Measurements from ENCODE around the gene COL5A2. TPM values are rescaled to one million over a fixed set of nuclear protein-coding genes. Genes with fewer than 3 reads are reported as not detected.

COL5A2 gene
- polyA plus RNA-seq, 1 donor (not counting 4 experiments of a cell fraction or from before 2014, with no cell fraction given): 7.2 TPM

- Histone ChIP-seq H3K9ac (ENCODE audit: control insufficient read depth, extremely low read depth, insufficient read depth, low read length) (no peak overlapping the region), H3K36me3 (ENCODE audit: control insufficient read depth in 2 of 2, extremely low read depth in 1 of 2, insufficient read depth in 2 of 2, low read length in 2 of 2) (no peaks in the 10 kb centered on the region), H3K4me2 (ENCODE audit: control insufficient read depth, extremely low read depth, insufficient read depth, low read depth, low read length) (no peak overlapping the region), H3K4me3 (ENCODE audit: control insufficient read depth in 2 of 3, extremely low read depth in 1 of 3, insufficient read depth in 2 of 3, low read depth in 1 of 3, low read length in 3 of 3) (no peak overlapping the region), H3K9me1 (ENCODE audit: control insufficient read depth, extremely low read depth, insufficient read depth, low read length) (no peaks in the 10 kb centered on the region), H3K9me3 (ENCODE audit: control insufficient read depth, low read depth, low read length) (no peaks in the 10 kb centered on the region), H2AFZ (ENCODE audit: control insufficient read depth, low read length) (no peak overlapping the region), H3K27ac (ENCODE audit: control insufficient read depth, insufficient read depth, low read length) (no peak overlapping the region), H3K4me1 (ENCODE audit: control insufficient read depth, extremely low read depth, insufficient read depth, low read length) (no peaks in the 10 kb centered on the region), H4K20me1 (ENCODE audit: control insufficient read depth, extremely low read depth, insufficient read depth, low read length) (no peaks in the 10 kb centered on the region), H3K79me2 (ENCODE audit: control insufficient read depth, insufficient read depth, low read length) (no peaks in the 10 kb centered on the region), H3K27me3 (ENCODE audit: control insufficient read depth, extremely low read depth, insufficient read depth, low read length) (no peaks in the 10 kb centered on the region)
- TF ChIP-seq EZH2 (IDR thresholded peaks at IDR 0.05; ENCODE audit: low read length) (no peak), CTCF (optimal IDR thresholded peaks at IDR 0.05 in 1 of 3, IDR thresholded peaks at IDR 0.05 in 1 of 3, conservative IDR thresholded peaks at IDR 0.05 in 1 of 3; ENCODE audit: extremely low read depth in 1 of 3, insufficient read depth in 2 of 3, low read length in 3 of 3) (no peak)
- FAIRE-seq: no peak
- DNase-seq (ENCODE audit: low read depth, low spot score): no peak
- dilution Hi-C loops (cut with MboI; ENCODE audit: extremely low pct_ligation_motif_present, low sequenced_read_pairs): no loop called here
These were observed 165.0 kb downstream of the COL5A2 start for GRCh38 chr2:189014449-189015138.

- no peak overlapping the region for H3K4me2 ChIP-seq (ENCODE audit: control insufficient read depth, extremely low read depth, insufficient read depth, low read depth, low read length)
- H3K36me3 ChIP-seq (ENCODE audit: control insufficient read depth in 2 of 2, extremely low read depth in 1 of 2, insufficient read depth in 2 of 2, low read length in 2 of 2): no peaks in the 10 kb centered on the region
- TF ChIP-seq EZH2 (IDR thresholded peaks at IDR 0.05; ENCODE audit: low read length) (no peak), CTCF (optimal IDR thresholded peaks at IDR 0.05 in 1 of 3, IDR thresholded peaks at IDR 0.05 in 1 of 3, conservative IDR thresholded peaks at IDR 0.05 in 1 of 3; ENCODE audit: extremely low read depth in 1 of 3, insufficient read depth in 2 of 3, low read length in 3 of 3) (no peak)
- H4K20me1 ChIP-seq (ENCODE audit: control insufficient read depth, extremely low read depth, insufficient read depth, low read length): no peaks in the 10 kb centered on the region
- no peak for DNase-seq (ENCODE audit: low read depth, low spot score)
- H2AFZ ChIP-seq (ENCODE audit: control insufficient read depth, low read length): no peak overlapping the region
- H3K27me3 ChIP-seq (ENCODE audit: control insufficient read depth, extremely low read depth, insufficient read depth, low read length): no peaks in the 10 kb centered on the region
- no peak for FAIRE-seq
- H3K27ac ChIP-seq (ENCODE audit: control insufficient read depth, insufficient read depth, low read length): no peak overlapping the region
- no peaks in the 10 kb centered on the region for H3K9me3 ChIP-seq (ENCODE audit: control insufficient read depth, low read depth, low read length)
- H3K9me1 ChIP-seq (ENCODE audit: control insufficient read depth, extremely low read depth, insufficient read depth, low read length): no peaks in the 10 kb centered on the region
- H3K79me2 ChIP-seq (ENCODE audit: control insufficient read depth, insufficient read depth, low read length): no peaks in the 10 kb centered on the region
- H3K4me1 ChIP-seq (ENCODE audit: control insufficient read depth, extremely low read depth, insufficient read depth, low read length): no peaks in the 10 kb centered on the region
- dilution Hi-C loops (cut with MboI; ENCODE audit: extremely low pct_ligation_motif_present, low sequenced_read_pairs): no loop called here
- H3K9ac ChIP-seq (ENCODE audit: control insufficient read depth, extremely low read depth, insufficient read depth, low read length): no peak overlapping the region
- no peak overlapping the region for H3K4me3 ChIP-seq (ENCODE audit: control insufficient read depth in 2 of 3, extremely low read depth in 1 of 3, insufficient read depth in 2 of 3, low read depth in 1 of 3, low read length in 3 of 3)
These were observed 165.7 kb downstream of the COL5A2 start for GRCh38 chr2:189013671-189014448.
